Colonic mucosa (tissue), 4 donors: ENCODE results near the gene ELMO1. TPM values are rescaled to one million over a fixed set of nuclear protein-coding genes. Genes with fewer than 3 reads are reported as not detected.

ENCODE experiments used
- DNase-seq: peaks from one replicate; pipeline ENCODE4 v3.0.0-alpha.2; 2020
- H3K27ac ChIP-seq: fragments of 200-600 bp; one replicate; pipeline ENCODE4 v1.8.0; 2021
- H3K27me3 ChIP-seq: fragments of 200-600 bp; one replicate; pipeline ENCODE4 v1.8.0; 2021
- H3K36me3 ChIP-seq: fragments of 200-600 bp; one replicate; pipeline ENCODE4 v1.8.0; 2021
- H3K4me1 ChIP-seq: fragments of 200-600 bp; one replicate; pipeline ENCODE4 v1.8.0; 2021; ENCODE audit warnings: mild to moderate bottlenecking
- H3K4me3 ChIP-seq: fragments of 200-600 bp; one replicate; pipeline ENCODE4 v1.8.0; 2021
- H3K9ac ChIP-seq, 2 donors: one replicate each; pipeline ENCODE4 v1.7.0; 2013; ENCODE audit warnings: control low read depth in 2 of 2, low read depth in 2 of 2, low read length in 2 of 2
- H3K9me3 ChIP-seq: fragments of 200-600 bp; one replicate; pipeline ENCODE4 v1.8.0; 2021
- CTCF ChIP-seq: fragments of 200-600 bp; IDR thresholded peaks from one replicate; pipeline ENCODE4 v1.8.0; 2022; ENCODE audit warnings: antibody characterized with exemption, mild to moderate bottlenecking
- intact Hi-C: fragments of 100-400 bp; cut with DNase I; formaldehyde crosslinking; loops from one replicate; pipeline ENCODE4 v1.14.1; 2022
- total RNA-seq, 2 donors: library from RNA; stranded (reverse); fragmentation: NEBNext Ultra II Directional in 1 of 2; extraction: Animal tissue kit (Norgen Biotek cat#: 25700) in 1 of 2; gene quantifications; one replicate each; pipeline ENCODE4 v1.2.1, GENCODE V29; 2021
- donor health status: healthy.
- donor health status: DM: no; HTN: no; CAD: no.
- donor health status: DM: no; HTN: no; CAD: no.

Gene ELMO1
- total RNA-seq, 2 donors from 2014 or later = 4.2 to 4.7 TPM

DNA sequence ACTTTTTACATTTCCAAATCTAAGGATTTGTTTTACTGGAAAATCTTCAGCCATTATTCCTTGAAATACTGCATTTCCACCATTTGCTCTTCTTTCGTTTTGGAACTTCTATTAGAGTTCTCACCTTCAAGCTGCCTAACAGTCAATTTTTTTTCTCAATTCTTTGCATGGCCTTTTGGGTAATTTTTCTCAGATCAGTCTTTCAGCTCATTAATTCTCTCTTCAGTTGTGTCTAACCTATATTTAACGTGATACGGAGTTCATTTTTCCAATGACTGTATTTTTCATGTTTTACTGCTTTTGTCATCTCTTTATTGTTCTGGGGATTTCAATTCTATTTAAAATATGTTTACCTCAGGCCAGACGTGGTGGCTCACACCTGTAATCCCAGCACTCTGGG, 600.7 kb downstream of the ELMO1 start:
- no peaks in the 10 kb centered on the region for H3K36me3 ChIP-seq
- H3K4me1 ChIP-seq = no peaks in the 10 kb centered on the region
- H3K4me3 ChIP-seq = no peak overlapping the region
- H3K27me3 ChIP-seq = no peaks in the 10 kb centered on the region
- intact Hi-C loops = no loop called here
- H3K9me3 ChIP-seq = no peaks in the 10 kb centered on the region
- no peak for DNase-seq
- H3K27ac ChIP-seq = no peak overlapping the region
- no peak for TF ChIP-seq CTCF
- no peak overlapping the region for H3K9ac ChIP-seq

DNA sequence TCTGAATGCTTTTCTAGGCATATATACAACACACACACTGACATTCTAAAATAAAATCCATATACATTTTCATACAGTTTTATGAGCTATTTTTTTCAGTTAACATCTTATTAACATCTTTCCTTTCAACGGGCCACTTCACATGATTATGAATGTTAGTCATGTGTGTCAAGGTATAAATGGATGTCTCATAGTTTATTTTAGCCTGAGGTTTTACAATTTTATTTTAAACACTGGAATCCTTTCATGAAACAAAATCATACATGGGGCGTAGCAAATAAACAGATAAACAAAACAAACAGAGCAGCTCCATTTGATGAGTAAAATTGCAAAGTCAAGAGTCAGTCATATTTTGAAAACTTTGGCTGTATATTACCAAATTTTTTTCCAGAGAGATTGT, 604.3 kb downstream of the ELMO1 start:
- no peaks in the 10 kb centered on the region for H3K4me1 ChIP-seq
- no peak overlapping the region for H3K27ac ChIP-seq
- H3K27me3 ChIP-seq = no peaks in the 10 kb centered on the region
- no peak overlapping the region for H3K4me3 ChIP-seq
- intact Hi-C loops = no loop called here
- no peak overlapping the region for H3K9ac ChIP-seq
- no peak for TF ChIP-seq CTCF
- H3K9me3 ChIP-seq = no peaks in the 10 kb centered on the region
- H3K36me3 ChIP-seq = no peaks in the 10 kb centered on the region
- DNase-seq = no peak

GRCh38 chr7:36840904-36841303, 607.8 kb downstream of the ELMO1 start:
- no peak for TF ChIP-seq CTCF
- H3K27ac ChIP-seq = no peak overlapping the region
- no peaks in the 10 kb centered on the region for H3K36me3 ChIP-seq
- H3K9me3 ChIP-seq = no peaks in the 10 kb centered on the region
- H3K4me3 ChIP-seq = no peak overlapping the region
- intact Hi-C loops = no loop called here
- DNase-seq = no peak
- H3K27me3 ChIP-seq = no peaks in the 10 kb centered on the region
- no peaks in the 10 kb centered on the region for H3K4me1 ChIP-seq
- H3K9ac ChIP-seq = no peak overlapping the region

- no peaks in the 10 kb centered on the region for H3K9me3 ChIP-seq
- H3K27me3 ChIP-seq = no peaks in the 10 kb centered on the region
- intact Hi-C loops = no loop called here
- no peak for TF ChIP-seq CTCF
- no peaks in the 10 kb centered on the region for H3K4me1 ChIP-seq
- no peak overlapping the region for H3K9ac ChIP-seq
- no peak overlapping the region for H3K27ac ChIP-seq
- H3K36me3 ChIP-seq = no peaks in the 10 kb centered on the region
- H3K4me3 ChIP-seq = no peak overlapping the region
- no peak for DNase-seq
Measured at GRCh38 chr7:36838616-36839225, 609.9 kb downstream of the ELMO1 start.

- no peak overlapping the region for H3K27ac ChIP-seq
- H3K4me3 ChIP-seq = no peak overlapping the region
- H3K9ac ChIP-seq = no peak overlapping the region
- DNase-seq = no peak
- H3K9me3 ChIP-seq = no peaks in the 10 kb centered on the region
- TF ChIP-seq CTCF = no peak
- intact Hi-C loops = no loop called here
- no peaks in the 10 kb centered on the region for H3K27me3 ChIP-seq
- H3K36me3 ChIP-seq = no peaks in the 10 kb centered on the region
- H3K4me1 ChIP-seq = no peaks in the 10 kb centered on the region
Measured at GRCh38 chr7:36831049-36831448, 617.6 kb downstream of the ELMO1 start.
